ENCODE measurements around the gene MCF2L.
"Not testable (repeated sequence)": the region's sequence is repeated elsewhere in the genome, so short reads cannot be mapped to it uniquely, and the experiment has no call there.

MCF2L gene

DNA sequence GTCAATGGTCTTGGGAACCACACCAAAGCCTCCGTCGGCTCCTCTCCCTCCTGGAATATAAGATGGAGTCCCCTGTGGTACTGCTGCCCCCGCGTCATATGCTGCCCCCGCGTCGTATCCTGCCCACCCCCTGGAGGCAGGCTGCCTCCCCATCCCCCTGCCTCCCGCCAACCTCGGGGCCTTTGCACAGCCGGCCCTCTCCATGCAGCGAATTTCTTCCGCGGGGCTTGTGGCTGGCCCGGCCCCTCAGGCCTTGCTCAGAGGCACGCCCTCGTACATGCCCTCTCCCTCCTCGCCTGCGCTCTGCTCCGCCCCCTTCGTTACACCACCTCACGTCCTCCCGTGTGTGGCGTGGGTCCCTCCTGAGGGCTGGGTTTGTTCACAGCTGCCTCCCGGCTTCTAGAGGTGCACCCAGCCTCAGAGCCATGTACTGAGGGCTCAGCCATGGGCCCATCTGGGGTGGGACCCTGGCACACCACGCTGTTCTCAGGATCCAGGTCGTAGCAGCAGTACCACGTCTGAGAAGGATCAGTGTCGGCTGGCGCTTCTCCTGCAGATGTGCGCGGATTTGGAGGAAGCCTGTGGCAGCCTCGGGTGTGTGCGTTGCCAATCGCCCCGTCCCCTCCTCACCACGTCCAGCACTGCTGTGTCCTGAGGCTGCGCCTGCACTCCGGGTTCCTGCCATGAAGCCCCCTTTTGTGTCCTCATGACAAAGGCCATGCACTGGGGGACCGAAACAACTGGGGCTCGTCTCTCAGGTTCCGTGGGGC is 47.7 kb downstream of the MCF2L start:
- no peak for DNase-seq (ENCODE audit: low read depth)

- DNase-seq (ENCODE audit: low read depth), result no peak
These were observed 48.6 kb downstream of the MCF2L start for GRCh38 chr13:113017506-113018215.

DNA sequence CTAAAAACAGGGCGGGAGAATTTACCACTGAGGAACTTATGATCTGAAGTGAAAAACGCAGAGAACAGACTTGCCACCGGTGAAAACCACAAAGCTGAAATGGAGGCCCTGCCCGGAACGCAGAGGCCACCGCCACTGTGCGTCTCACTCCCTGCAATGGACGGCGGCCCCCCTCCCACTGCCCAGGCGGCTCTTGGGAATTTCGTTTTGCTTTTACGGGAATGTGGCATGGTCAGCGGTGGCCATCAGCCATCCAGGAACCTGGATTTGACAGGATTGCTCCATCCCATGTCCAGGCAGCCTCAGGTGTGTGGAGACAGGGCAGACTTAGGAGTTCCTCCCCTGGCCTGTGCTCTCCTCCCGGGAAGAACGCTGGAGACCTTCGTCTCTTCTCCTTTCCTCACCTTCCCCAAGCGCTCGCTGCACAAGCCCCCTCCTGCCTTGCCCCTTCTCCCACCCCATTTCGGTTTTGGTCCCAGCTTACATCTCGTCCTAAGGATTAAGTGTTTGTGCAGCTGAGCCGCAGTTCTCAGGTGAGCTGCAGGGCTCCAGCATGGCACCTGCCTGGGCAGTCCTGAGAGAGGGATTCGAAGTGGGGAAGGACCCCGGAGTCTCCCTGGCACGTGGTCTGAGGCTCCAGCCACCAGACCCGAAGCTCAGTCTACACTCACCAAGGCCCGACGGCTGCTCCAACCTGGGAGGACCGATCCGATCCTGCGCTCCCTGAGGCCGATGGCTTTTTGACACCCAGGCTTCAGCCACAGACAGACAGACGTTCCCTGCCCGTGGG is 49.9 kb downstream of the MCF2L start:
- DNase-seq (ENCODE audit: low read depth), result no peak

DNA sequence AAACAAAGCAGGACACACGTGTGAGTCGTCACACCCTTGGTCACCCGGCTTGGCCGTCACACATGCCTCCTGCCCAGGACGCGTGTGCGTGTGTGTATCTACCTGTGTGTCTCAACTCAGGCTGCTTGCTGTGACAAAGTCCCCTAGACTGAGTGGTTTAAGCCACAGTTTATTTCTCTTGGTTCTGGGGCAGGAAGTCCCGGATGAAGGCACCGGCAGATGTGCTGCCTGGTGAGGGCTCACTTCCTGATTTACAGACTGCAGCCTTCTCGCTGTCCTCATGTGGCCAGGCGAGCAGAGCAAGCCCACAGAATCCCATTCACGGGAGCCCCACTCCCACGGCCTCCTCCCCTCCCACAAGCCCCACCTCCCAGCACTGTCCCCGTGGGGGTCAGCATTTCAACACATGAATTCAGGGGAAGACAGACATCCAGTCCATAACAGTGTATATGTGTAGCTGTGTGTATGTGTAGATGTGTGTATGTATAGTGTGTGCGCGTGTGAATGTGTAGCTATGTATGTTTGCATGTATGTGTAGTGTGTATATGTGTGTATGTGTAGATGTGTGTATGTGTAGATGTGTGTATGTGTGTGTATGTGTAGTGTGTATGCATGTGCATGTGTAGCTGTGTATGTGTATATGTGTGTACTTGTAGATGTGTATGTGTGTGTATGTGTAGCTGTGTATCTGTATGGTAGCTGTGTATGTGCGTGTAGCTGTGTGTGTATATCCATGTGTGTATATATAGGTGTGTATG is 51.5 kb downstream of the MCF2L start:
- DNase-seq (ENCODE audit: low read depth), result no peak

- DNase-seq (ENCODE audit: low read depth), result no peak
These were observed 52.4 kb downstream of the MCF2L start for GRCh38 chr13:113021391-113021790.

DNA sequence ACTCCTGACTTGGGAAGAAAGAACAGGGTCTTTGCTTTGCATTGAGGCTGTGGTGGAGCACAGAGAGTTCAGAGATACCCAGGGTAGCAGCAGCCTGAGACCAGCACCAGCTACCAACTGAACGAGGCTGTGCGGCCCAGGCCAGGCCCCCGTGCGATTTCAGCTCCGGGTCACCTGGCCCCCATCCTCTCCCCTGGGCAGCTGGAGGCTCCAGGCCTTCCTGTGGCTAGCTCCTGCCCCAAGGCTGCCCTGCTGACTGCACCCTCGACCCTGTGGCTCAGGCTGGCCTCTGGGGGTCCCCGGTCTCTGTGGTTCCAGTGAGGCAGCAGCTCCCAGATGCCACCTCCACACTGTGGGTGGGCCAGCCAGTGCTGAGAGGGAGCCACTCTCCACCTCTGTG is 52.8 kb downstream of the MCF2L start:
- DNase-seq (ENCODE audit: low read depth), result no peak

DNA sequence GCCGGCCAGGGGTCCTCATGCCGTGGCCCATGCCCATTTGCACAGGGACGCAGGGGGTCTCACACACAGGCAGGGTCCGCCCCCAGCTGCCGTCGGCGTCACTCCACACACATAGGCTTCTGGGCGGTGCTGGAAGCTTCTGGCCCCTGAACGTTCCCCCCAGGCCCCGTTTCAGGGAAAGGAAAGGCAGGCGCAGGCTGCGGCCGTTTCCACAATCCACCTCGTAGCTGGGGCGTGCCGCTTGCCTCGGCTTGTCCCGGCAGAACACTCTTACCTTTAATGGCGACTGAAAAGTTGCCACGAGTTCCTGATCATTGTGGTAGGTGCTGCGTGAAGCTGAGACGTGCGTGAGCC is 53.4 kb downstream of the MCF2L start:
- DNase-seq (ENCODE audit: low read depth), result no peak

GRCh38 chr13:113022745-113023574 is 53.9 kb downstream of the MCF2L start:
- no peak for DNase-seq (ENCODE audit: low read depth)

DNA sequence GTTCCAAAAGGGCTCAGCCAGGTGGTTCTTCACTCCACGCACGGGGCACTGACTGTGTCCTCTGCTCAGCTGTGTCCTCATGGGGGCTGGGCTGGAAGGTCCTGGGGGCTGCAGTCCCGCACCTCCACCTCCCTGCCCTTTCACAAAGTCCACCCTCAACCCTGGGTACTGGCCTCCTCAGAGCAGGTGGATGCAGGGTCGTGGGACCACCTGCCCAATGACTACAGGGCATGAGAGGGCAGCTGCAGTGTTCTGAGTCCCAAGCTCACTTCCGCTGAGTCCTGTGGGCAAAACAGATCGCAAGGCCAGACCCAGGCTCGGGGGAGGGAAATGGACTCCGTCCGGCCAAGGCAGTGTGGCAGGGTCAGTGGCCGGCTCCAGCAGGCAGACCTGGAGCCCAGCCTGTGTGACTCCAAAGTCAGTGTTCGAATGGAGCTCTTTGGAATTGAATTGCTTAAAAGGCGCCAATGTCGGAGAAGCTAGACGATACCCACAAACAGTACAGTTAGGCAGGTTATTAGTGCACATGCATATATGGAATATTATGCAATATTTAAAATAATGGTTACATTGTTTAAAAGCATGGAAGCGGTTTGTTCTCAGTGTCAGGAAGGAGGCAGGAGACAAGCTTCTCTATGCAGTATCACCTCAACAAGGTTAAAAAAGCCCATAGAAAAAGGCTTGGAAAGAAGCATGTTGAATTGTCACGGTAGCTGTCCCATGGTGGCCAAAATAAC is 54.8 kb downstream of the MCF2L start:
- DNase-seq (ENCODE audit: low read depth), result no peak

DNA sequence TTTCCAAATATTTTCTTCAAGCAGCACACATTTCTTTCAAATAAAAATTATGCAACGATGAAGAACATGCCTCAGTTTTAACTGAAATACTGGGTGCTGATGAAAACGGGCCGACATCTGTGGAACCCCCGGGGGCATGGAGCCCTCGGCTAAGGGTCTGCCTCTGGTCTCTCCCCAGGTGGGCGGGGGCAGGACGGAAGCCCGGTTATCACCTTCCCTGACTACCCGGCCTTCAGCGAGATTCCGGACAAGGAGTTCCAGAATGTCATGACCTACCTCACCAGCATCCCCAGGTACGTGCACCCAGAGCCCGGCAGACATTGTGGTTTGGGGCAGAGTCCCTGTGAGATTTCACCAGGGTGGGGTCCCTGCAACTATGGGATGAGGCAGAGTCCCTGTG is 55.5 kb downstream of the MCF2L start:
- no peak for DNase-seq (ENCODE audit: low read depth)

GRCh38 chr13:113026391-113026910 is 57.4 kb downstream of the MCF2L start:
- no peak for DNase-seq (ENCODE audit: low read depth)

GRCh38 chr13:113027095-113027494 is 58.1 kb downstream of the MCF2L start:
- no peak for DNase-seq (ENCODE audit: low read depth)

DNA sequence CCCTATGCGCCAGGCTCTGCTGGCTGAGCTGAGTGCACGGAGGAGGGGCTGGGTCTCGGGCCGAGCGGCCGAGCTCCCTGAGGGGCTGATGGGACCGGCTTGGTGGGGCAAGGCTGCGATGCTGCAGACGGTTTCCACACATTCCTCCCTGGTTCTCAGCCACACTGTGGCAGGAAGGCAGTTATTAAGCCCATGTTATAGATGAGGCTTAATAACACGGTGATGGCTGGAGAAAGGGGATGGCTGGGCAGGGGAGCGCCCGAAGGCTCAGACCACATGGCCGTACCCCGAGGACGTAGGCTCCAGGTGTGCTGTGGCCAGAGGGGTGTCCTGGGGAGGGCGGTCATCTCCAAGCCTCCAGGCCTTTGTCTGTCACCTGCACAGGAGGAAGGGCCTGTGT is 58.6 kb downstream of the MCF2L start:
- DNase-seq (ENCODE audit: low read depth), result no peak

DNA sequence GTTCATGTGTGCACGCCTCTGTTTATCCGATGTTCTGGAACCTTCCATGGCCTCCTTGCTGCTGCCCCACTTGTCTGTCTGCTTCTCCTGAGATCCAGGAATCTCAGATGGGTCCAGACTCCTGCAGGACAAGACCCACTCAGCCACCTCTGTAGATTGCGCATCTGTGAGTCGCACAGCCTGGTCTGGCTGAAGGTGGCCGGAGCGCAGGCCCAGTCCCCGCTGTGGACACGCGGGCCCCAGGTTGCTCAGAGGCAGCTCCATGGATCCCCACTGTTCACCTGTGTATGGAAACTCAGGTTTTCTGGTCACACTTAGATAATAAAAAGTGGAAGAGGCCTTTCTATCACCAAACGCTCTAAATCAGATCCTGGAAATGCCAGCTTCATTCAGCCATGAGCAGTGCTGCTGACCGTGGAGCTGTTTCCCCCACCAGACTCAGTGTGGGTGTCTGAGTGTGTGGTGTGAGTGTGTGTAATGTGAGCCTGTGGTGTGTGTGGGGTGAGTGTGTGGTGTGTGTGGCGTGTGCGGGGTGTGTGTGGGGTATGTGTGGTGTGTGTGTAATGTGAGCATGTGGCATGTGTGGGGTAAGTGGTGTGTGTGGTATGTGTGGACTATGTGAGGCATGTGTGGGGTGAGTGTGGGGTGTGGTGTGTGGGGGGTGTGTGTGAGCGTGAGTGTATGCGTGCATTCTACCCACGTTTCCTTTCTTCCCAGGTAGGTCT is 59.5 kb downstream of the MCF2L start:
- no peak for DNase-seq (ENCODE audit: low read depth)

DNA sequence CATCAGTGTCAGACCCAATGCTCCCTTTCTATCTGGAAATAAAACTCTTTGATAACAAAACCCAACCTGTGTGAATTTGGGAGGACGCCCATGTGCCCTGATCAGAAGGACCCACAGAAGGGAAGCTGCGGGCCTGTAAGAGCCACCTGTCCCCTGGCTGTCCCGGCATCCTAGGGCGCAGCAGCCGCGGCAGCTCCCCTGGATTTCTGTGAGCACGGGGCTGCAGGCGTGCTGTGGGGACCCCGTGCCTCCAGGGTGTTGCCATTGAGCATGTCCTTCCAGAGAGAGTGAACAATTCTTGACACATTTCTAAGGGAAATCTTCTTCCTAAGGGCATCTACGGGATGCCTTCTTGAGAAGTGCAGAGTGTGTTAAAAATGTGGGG is 60.0 kb downstream of the MCF2L start:
- DNase-seq (ENCODE audit: low read depth), result no peak

GRCh38 chr13:113029487-113030258 is 60.7 kb downstream of the MCF2L start:
- DNase-seq (ENCODE audit: low read depth), result no peak

DNA sequence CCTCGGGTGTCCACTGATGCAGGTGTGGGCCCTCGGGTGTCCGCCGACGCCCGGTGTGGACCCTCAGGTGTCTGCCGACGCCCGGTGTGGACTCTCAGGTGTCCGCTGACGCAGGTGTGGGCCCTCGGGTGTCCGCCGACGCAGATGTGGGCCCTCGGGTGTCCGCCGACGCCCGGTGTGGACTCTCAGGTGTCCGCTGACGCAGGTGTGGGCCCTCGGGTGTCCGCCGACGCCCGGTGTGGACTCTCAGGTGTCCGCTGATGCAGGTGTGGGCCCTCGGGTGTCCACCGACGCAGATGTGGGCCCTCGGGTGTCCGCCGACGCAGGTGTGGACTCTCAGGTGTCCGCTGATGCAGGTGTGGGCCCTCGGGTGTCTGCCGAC is 61.2 kb downstream of the MCF2L start:
- not testable (repeated sequence) for DNase-seq (ENCODE audit: low read depth)

DNA sequence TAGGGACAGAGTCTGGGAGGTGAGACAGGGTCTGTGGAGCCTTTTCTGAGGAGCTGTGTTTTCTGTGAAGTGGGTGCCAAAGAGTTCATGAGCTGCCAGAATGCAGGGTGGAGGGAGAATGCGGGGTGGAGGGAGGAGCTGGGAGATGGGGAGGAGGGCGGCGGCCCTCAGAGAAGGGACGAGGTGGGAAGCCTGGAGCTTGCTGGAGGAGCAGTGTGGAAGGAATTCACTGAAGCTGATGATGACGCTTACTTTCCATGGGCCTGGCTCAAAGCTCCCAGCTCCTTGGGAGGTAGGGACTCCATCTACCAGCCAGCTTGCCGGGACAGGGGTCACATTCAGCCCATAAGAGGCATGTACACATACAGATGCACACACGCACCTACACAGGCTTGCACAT is 62.5 kb downstream of the MCF2L start:
- no peak for DNase-seq (ENCODE audit: low read depth)

GRCh38 chr13:113032291-113032690 is 63.3 kb downstream of the MCF2L start:
- DNase-seq (ENCODE audit: low read depth), result no peak
